HCT116 (cell line): ENCODE data around the gene GK.

ENCODE experiments used
- POLR2A ChIP-seq: IDR thresholded peaks from 2 replicates; pipeline ENCODE4 v1.7.0; 2011; ENCODE audit warnings: borderline replicate concordance; ENCODE audit not compliant: insufficient read depth, insufficient read length; ENCODE audit errors: extremely low read depth
- POLR2AphosphoS5 ChIP-seq: IDR thresholded peaks from 2 replicates; pipeline ENCODE4 v1.6.1; 2011; ENCODE audit warnings: mild to moderate bottlenecking, low read depth, low read length, moderate library complexity
- REST ChIP-seq: IDR thresholded peaks from 2 replicates; pipeline ENCODE4 v1.6.1; 2012; ENCODE audit warnings: low read depth
- TF ChIP-seq, protein P1 (sequence below), 3 experiments: fragments of 200-600 bp in 1 of 3; sonication (generic) in 1 of 3; IDR thresholded peaks in 2 of 3; conservative IDR thresholded peaks in 1 of 3; 2 replicates each; pipeline ENCODE4 v1.5.1; 2012 to 2017; ENCODE audit warnings: low read depth in 2 of 3, low read length in 2 of 3, antibody characterized with exemption in 1 of 3, borderline replicate concordance in 1 of 3, control low read depth in 1 of 3, mild to moderate bottlenecking in 1 of 3, mixed read lengths in 1 of 3, mixed run types in 1 of 3, moderate library complexity in 1 of 3; ENCODE audit not compliant: insufficient read depth in 1 of 3
- TF ChIP-seq, protein P2 (sequence below): IDR thresholded peaks from 2 replicates; pipeline ENCODE4 v1.6.1; 2012

- TF ChIP-seq POLR2A (no peak), POLR2AphosphoS5 (no peak), REST (no peak)
- TF ChIP-seq, protein P1, sequence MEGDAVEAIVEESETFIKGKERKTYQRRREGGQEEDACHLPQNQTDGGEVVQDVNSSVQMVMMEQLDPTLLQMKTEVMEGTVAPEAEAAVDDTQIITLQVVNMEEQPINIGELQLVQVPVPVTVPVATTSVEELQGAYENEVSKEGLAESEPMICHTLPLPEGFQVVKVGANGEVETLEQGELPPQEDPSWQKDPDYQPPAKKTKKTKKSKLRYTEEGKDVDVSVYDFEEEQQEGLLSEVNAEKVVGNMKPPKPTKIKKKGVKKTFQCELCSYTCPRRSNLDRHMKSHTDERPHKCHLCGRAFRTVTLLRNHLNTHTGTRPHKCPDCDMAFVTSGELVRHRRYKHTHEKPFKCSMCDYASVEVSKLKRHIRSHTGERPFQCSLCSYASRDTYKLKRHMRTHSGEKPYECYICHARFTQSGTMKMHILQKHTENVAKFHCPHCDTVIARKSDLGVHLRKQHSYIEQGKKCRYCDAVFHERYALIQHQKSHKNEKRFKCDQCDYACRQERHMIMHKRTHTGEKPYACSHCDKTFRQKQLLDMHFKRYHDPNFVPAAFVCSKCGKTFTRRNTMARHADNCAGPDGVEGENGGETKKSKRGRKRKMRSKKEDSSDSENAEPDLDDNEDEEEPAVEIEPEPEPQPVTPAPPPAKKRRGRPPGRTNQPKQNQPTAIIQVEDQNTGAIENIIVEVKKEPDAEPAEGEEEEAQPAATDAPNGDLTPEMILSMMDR (IDR thresholded peaks at IDR 0.05 in 2 of 3, conservative IDR thresholded peaks at IDR 0.05 in 1 of 3; ENCODE audit: borderline replicate concordance in 1 of 3, insufficient read depth in 1 of 3, low read depth in 2 of 3, low read length in 2 of 3): no peak
- TF ChIP-seq, protein P2, sequence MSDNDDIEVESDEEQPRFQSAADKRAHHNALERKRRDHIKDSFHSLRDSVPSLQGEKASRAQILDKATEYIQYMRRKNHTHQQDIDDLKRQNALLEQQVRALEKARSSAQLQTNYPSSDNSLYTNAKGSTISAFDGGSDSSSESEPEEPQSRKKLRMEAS: no peak
Measured at GRCh38 chrX:30734782-30735181, 81.6 kb downstream of the GK start.
